Activated T-cell treated with anti-CD3 and anti-CD28 coated beads for 1 hour (primary cell): Measurements from ENCODE around the gene SCARB1.

ENCODE experiments used
- DNase-seq: peaks from one replicate; pipeline ENCODE4 v3.0.0-alpha.2; 2020; ENCODE audit warnings: low read depth

The SCARB1 gene

GRCh38 chr12:124730455-124730932 lies 133.2 kb downstream of the SCARB1 start:
- DNase-seq: no peak

GRCh38 chr12:124727922-124728321 lies 135.7 kb downstream of the SCARB1 start:
- DNase-seq: no peak

- DNase-seq: no peak
Observed at GRCh38 chr12:124727264-124727800, 136.3 kb downstream of the SCARB1 start.
